Measurements from ENCODE around the gene HOXC10.

Gene HOXC10

GRCh38 chr12:54027442-54027786 lies 42.5 kb downstream of the HOXC10 start:
- no peak overlapping the region for H3K4me3 ChIP-seq (ENCODE audit: low read depth, low read length)
- no peak for DNase-seq (ENCODE audit: low read depth)
- no peak for TF ChIP-seq CTCF (conservative IDR thresholded peaks at IDR 0.05; ENCODE audit: low read depth, low read length)

GRCh38 chr12:54028314-54029201 lies 43.6 kb downstream of the HOXC10 start, which contains the start of gene HOXC6:
TSS of gene HOXC6 (plus strand) at chr12:54028440. CDS start at chr12:54028522, 82 bp downstream.
- H3K4me3 ChIP-seq (ENCODE audit: low read depth, low read length): no peak within 1 kb of the TSS
- TF ChIP-seq CTCF (conservative IDR thresholded peaks at IDR 0.05; ENCODE audit: low read depth, low read length): no peak
- no peak for DNase-seq (ENCODE audit: low read depth)

- no peak for DNase-seq (ENCODE audit: low read depth)
- no peak for TF ChIP-seq CTCF (conservative IDR thresholded peaks at IDR 0.05; ENCODE audit: low read depth, low read length)
- no peak overlapping the region for H3K4me3 ChIP-seq (ENCODE audit: low read depth, low read length)
These were observed 44.8 kb downstream of the HOXC10 start for GRCh38 chr12:54029529-54030441.

- no peak overlapping the region for H3K4me3 ChIP-seq (ENCODE audit: low read depth, low read length)
- DNase-seq (ENCODE audit: low read depth): no peak
- TF ChIP-seq CTCF (conservative IDR thresholded peaks at IDR 0.05; ENCODE audit: low read depth, low read length): no peak
These were observed 45.5 kb downstream of the HOXC10 start for GRCh38 chr12:54030442-54030801.

- peak; percentile 3 for DNase-seq (ENCODE audit: low read depth)
These were observed 46.0 kb downstream of the HOXC10 start for GRCh38 chr12:54030889-54031471.

GRCh38 chr12:54031480-54031879 lies 46.5 kb downstream of the HOXC10 start:
- no peak overlapping the region for H3K4me3 ChIP-seq (ENCODE audit: low read depth, low read length)
- DNase-seq (ENCODE audit: low read depth): no peak
- TF ChIP-seq CTCF (conservative IDR thresholded peaks at IDR 0.05; ENCODE audit: low read depth, low read length): no peak

More at GRCh38 chr12:54030889-54031471, 46.0 kb downstream of the HOXC10 start:
- no peak for TF ChIP-seq CTCF (conservative IDR thresholded peaks at IDR 0.05; ENCODE audit: low read depth, low read length)
- no peak overlapping the region for H3K4me3 ChIP-seq (ENCODE audit: low read depth, low read length)
